CD14-positive monocyte (primary cell): Measurements from ENCODE around the gene ATP6V0A1. TPM values are rescaled to one million over a fixed set of nuclear protein-coding genes. Genes with fewer than 3 reads are reported as not detected.

ENCODE experiments used
- DNase-seq, 3 donors: peaks; one replicate each; pipeline ENCODE4 v3.0.0-alpha.2; 2011 to 2022
- H2AFZ ChIP-seq: 2 replicates; pipeline ENCODE4 v1.6.0; 2012; ENCODE audit warnings: mild to moderate bottlenecking, low read depth, low read length, inconsistent platforms; ENCODE audit not compliant: insufficient read depth, poor library complexity, severe bottlenecking
- H3K27ac ChIP-seq, 2 donors: 1 replicate in 1 of 2; 2 replicates in 1 of 2; pipeline ENCODE4 v1.5.1; 2012 to 2013; ENCODE audit warnings: low read length in 2 of 2, control low read depth in 1 of 2, inconsistent platforms in 1 of 2, low read depth in 1 of 2, mild to moderate bottlenecking in 1 of 2
- H3K27me3 ChIP-seq, 2 donors: one replicate each; pipeline versions ENCODE4 v1.6.0 to v1.6.1; 2011 to 2013; ENCODE audit warnings: low read length in 2 of 2; ENCODE audit not compliant: control insufficient read depth in 2 of 2, insufficient read depth in 2 of 2
- H3K36me3 ChIP-seq, 2 donors: replicated peaks in 1 of 2; 1 replicate in 1 of 2; 2 replicates in 1 of 2; pipeline versions ENCODE4 v1.5.1 to v1.6.1; 2012 to 2013; ENCODE audit warnings: low read length in 2 of 2, control low read depth in 1 of 2, inconsistent platforms in 1 of 2, mild to moderate bottlenecking in 1 of 2; ENCODE audit not compliant: insufficient read depth in 2 of 2, control insufficient read depth in 1 of 2
- H3K4me1 ChIP-seq, 2 donors: 1 replicate in 1 of 2; 2 replicates in 1 of 2; pipeline versions ENCODE4 v1.5.1 to v1.6.1; 2012 to 2013; ENCODE audit warnings: low read length in 2 of 2, control low read depth in 1 of 2, inconsistent platforms in 1 of 2, mild to moderate bottlenecking in 1 of 2, moderate library complexity in 1 of 2; ENCODE audit not compliant: insufficient read depth in 2 of 2, control insufficient read depth in 1 of 2
- H3K4me2 ChIP-seq: replicated peaks from 2 replicates; pipeline ENCODE3; 2012; ENCODE audit warnings: low read length, moderate library complexity, mild to moderate bottlenecking; ENCODE audit not compliant: poor library complexity, severe bottlenecking; ENCODE audit errors: extremely low read depth
- H3K4me3 ChIP-seq, 3 experiments: fragments of 200-600 bp in 1 of 3; sonication (generic) in 1 of 3; replicated peaks in 1 of 3; 1 replicate in 2 of 3; 2 replicates in 1 of 3; pipeline ENCODE4 v1.5.1; 2011 to 2013; ENCODE audit warnings: low read length in 3 of 3, mild to moderate bottlenecking in 3 of 3, control low read depth in 2 of 3, low read depth in 2 of 3, inconsistent platforms in 1 of 3, moderate library complexity in 1 of 3
- H3K79me2 ChIP-seq: 2 replicates; pipeline ENCODE4 v1.6.0; 2012; ENCODE audit warnings: mild to moderate bottlenecking, control low read depth, inconsistent platforms, low read length, moderate library complexity; ENCODE audit not compliant: insufficient read depth
- H3K9ac ChIP-seq: 2 replicates; pipeline ENCODE4 v1.6.0; 2017; ENCODE audit warnings: low read length, mild to moderate bottlenecking; ENCODE audit not compliant: insufficient read depth, poor library complexity, severe bottlenecking
- H3K9me3 ChIP-seq, 2 donors: replicated peaks in 1 of 2; 1 replicate in 1 of 2; 2 replicates in 1 of 2; pipeline versions ENCODE4 v1.5.1 to v1.6.1; 2012 to 2013; ENCODE audit warnings: low read length in 2 of 2, control low read depth in 1 of 2; ENCODE audit not compliant: control insufficient read depth in 1 of 2, insufficient read depth in 1 of 2
- H4K20me1 ChIP-seq: 2 replicates; pipeline ENCODE4 v1.6.0; 2012; ENCODE audit warnings: mild to moderate bottlenecking, low read length, control low read depth, moderate library complexity; ENCODE audit not compliant: insufficient read depth
- H3K27ac Mint-ChIP-seq, 7 donors: one replicate each; pipeline ENCODE4 v1.8.0; 2020; ENCODE audit warnings: mild to moderate bottlenecking in 7 of 7, mixed read lengths in 7 of 7, moderate library complexity in 6 of 7, inconsistent platforms in 2 of 7
- H3K27me3 Mint-ChIP-seq, 3 donors: one replicate each; pipeline ENCODE4 v1.8.0; 2021 to 2022; ENCODE audit warnings: low read depth in 3 of 3, mild to moderate bottlenecking in 3 of 3, mixed read lengths in 3 of 3, moderate library complexity in 3 of 3, inconsistent platforms in 1 of 3
- H3K36me3 Mint-ChIP-seq, 2 donors: one replicate each; pipeline ENCODE4 v1.8.0; 2020; ENCODE audit warnings: mixed read lengths in 2 of 2, inconsistent platforms in 1 of 2, mild to moderate bottlenecking in 1 of 2
- H3K4me1 Mint-ChIP-seq: one replicate; pipeline ENCODE4 v1.8.0; 2020; ENCODE audit warnings: mild to moderate bottlenecking, mixed read lengths
- H3K4me3 Mint-ChIP-seq, 2 donors: one replicate each; pipeline ENCODE4 v1.8.0; 2020; ENCODE audit warnings: mild to moderate bottlenecking in 2 of 2, mixed read lengths in 2 of 2, moderate library complexity in 1 of 2
- H3K9me3 Mint-ChIP-seq, 7 donors: one replicate each; pipeline ENCODE4 v1.8.0; 2020 to 2022; ENCODE audit warnings: mixed read lengths in 7 of 7, mild to moderate bottlenecking in 6 of 7, moderate library complexity in 6 of 7, inconsistent platforms in 2 of 7
- CTCF ChIP-seq: fragments of 200-600 bp; IDR thresholded peaks from one replicate; pipeline ENCODE4 v1.8.0; 2022; ENCODE audit warnings: antibody characterized with exemption, mild to moderate bottlenecking
- WGBS: methylation state at CpG from one replicate; pipeline ENCODE4 v1.1.5; 2013; ENCODE audit warnings: missing lambda C conversion rate; ENCODE audit not compliant: insufficient coverage; 5-methylcytosine and 5-hydroxymethylcytosine counted together
- intact Hi-C, 2 donors: fragments of 100-400 bp; cut with micrococcal nuclease; formaldehyde crosslinking; loops; one replicate each; pipeline versions ENCODE4 v1.15.0 to v1.15.1; 2023
- polyA plus RNA-seq, 3 donors: library from polyadenylated mRNA; depleted of rRNA in 1 of 3; unstranded in 2 of 3; stranded (reverse) in 1 of 3; fragments of 300-500 nt in 2 of 3; fragments of >200 nt in 1 of 3; fragmentation: Illumina TruSeq in 2 of 3; gene quantifications; 1 replicate in 2 of 3; 2 replicates in 1 of 3; pipeline ENCODE4 v1.2.3, GENCODE V29; 2012 to 2021

ATP6V0A1 gene
- polyA plus RNA-seq, 3 donors: 36.1 to 126 (median 55.1) TPM

GRCh38 chr17:42553161-42553818 is 94.6 kb downstream of the ATP6V0A1 start:
- H2AFZ ChIP-seq: no peak overlapping the region
- Mint-ChIP-seq H3K4me3 (peak overlapping the region; percentile 94 to 97), H3K4me1 (peaks cover 33% of the 10 kb centered on the region), H3K27me3 (peaks cover 12 to 14% (median 12%) of the 10 kb centered on the region in 3 donors), H3K27ac (peak overlapping the region in 4 of 7 donors; percentile 9 to 91 (median 70)), H3K9me3 (no peaks in the 10 kb centered on the region), H3K36me3 (peaks cover 7 to 15% of the 10 kb centered on the region in 2 donors)
- intact Hi-C loops: no loop called here
- H3K79me2 ChIP-seq: peaks cover 11% of the 10 kb centered on the region
- H3K36me3 ChIP-seq: no peaks in the 10 kb centered on the region
- H3K27ac ChIP-seq: no peak overlapping the region
- no peak overlapping the region for H3K9ac ChIP-seq
- WGBS: 93% methylated on average over 36 of the region's 45 CpGs
- H3K27me3 ChIP-seq: peaks cover 7 to 10% of the 10 kb centered on the region in 2 donors
- peak overlapping the region; percentile 99 for H3K4me2 ChIP-seq
- peaks cover 24 to 27% of the 10 kb centered on the region in 2 donors for H3K4me1 ChIP-seq
- no peak for TF ChIP-seq CTCF
- DNase-seq: no peak
- H4K20me1 ChIP-seq: peaks cover 11% of the 10 kb centered on the region
- H3K4me3 ChIP-seq: peak overlapping the region in 1 of 3 experiments; percentile 94
- H3K9me3 ChIP-seq: no peaks in the 10 kb centered on the region

- peak overlapping the region in 6 of 7 donors; percentile 53 to 94 (median 76) for H3K27ac Mint-ChIP-seq
- peaks cover 6 to 14% of the 10 kb centered on the region in 2 donors for H3K36me3 Mint-ChIP-seq
- peaks cover 8 to 11% (median 9%) of the 10 kb centered on the region in 3 donors for H3K27me3 Mint-ChIP-seq
- Histone ChIP-seq H3K36me3 (no peaks in the 10 kb centered on the region), H3K9ac (peak overlapping the region; percentile 91), H2AFZ (peak overlapping the region; percentile 99), H3K4me2 (peak overlapping the region; percentile 99), H3K27me3 (peaks cover 4% of the 10 kb centered on the region in 2 donors), H3K4me3 (peak overlapping the region; percentile 77 to 94 (median 83)), H3K27ac (peak overlapping the region in 1 of 2 donors; percentile 83), H3K79me2 (peaks cover 11% of the 10 kb centered on the region), H4K20me1 (peaks cover 6% of the 10 kb centered on the region), H3K9me3 (no peaks in the 10 kb centered on the region), H3K4me1 (peaks cover 18 to 22% of the 10 kb centered on the region in 2 donors)
- TF ChIP-seq CTCF: no peak
- H3K4me3 Mint-ChIP-seq: peak overlapping the region; percentile 94 to 97
- DNase-seq: peak in 2 of 3 donors; percentile 8 to 33
- 69% methylated on average over 16 of the region's 16 CpGs for WGBS
- no peaks in the 10 kb centered on the region for H3K9me3 Mint-ChIP-seq
- peaks cover 30% of the 10 kb centered on the region for H3K4me1 Mint-ChIP-seq
- intact Hi-C loops: no loop called here
These were observed 95.2 kb downstream of the ATP6V0A1 start for GRCh38 chr17:42553866-42554249.
